Muscle layer of duodenum (tissue), 2 donors: ENCODE data around the gene CRYBG1.
A peak's percentile ranks its signal among the peaks of the same experiment; 100 is the strongest.

Experiments used
- H3K27ac ChIP-seq: one replicate; pipeline ENCODE4 v1.7.0; 2013; ENCODE audit warnings: mild to moderate bottlenecking, low read length
- H3K27me3 ChIP-seq: one replicate; pipeline ENCODE4 v1.7.0; 2013; ENCODE audit warnings: low read depth, mild to moderate bottlenecking, control low read depth, low read length
- H3K36me3 ChIP-seq, 2 donors: one replicate each; pipeline ENCODE4 v1.7.0; 2013; ENCODE audit warnings: low read length in 2 of 2, control low read depth in 1 of 2, mild to moderate bottlenecking in 1 of 2; ENCODE audit not compliant: insufficient read depth in 2 of 2, control insufficient read depth in 1 of 2
- H3K4me1 ChIP-seq, 2 donors: one replicate each; pipeline ENCODE4 v1.7.0; 2013; ENCODE audit warnings: low read length in 2 of 2, mild to moderate bottlenecking in 2 of 2, control low read depth in 1 of 2, moderate library complexity in 1 of 2; ENCODE audit not compliant: insufficient read depth in 2 of 2, control insufficient read depth in 1 of 2
- H3K4me3 ChIP-seq, 2 donors: one replicate each; pipeline ENCODE4 v1.7.0; 2013; ENCODE audit warnings: low read length in 2 of 2, low read depth in 1 of 2, mild to moderate bottlenecking in 1 of 2
- H3K9me3 ChIP-seq, 2 donors: one replicate each; pipeline ENCODE4 v1.7.0; 2013; ENCODE audit warnings: low read length in 2 of 2, control low read depth in 1 of 2, mild to moderate bottlenecking in 1 of 2; ENCODE audit not compliant: control insufficient read depth in 1 of 2
- donor health status: healthy.

The CRYBG1 gene

GRCh38 chr6:106360410-106360988 lies at the start of gene CRYBG1:
TSS of gene CRYBG1 (plus strand) at chr6:106360717. CDS start at chr6:106360909, 192 bp downstream.
- no peaks in the 10 kb centered on the region for H3K36me3 ChIP-seq
- H3K9me3 ChIP-seq: no peaks in the 10 kb centered on the region
- no peak within 1 kb of the TSS for H3K27ac ChIP-seq
- peaks cover 0 to 14% of the 10 kb centered on the region in 2 donors for H3K4me1 ChIP-seq
- H3K27me3 ChIP-seq: peaks cover 13% of the 10 kb centered on the region
- peak within 1 kb of the TSS; percentile 48 to 68 for H3K4me3 ChIP-seq

GRCh38 chr6:106315765-106316374 lies 44.6 kb upstream of the CRYBG1 start:
- H3K27ac ChIP-seq: no peak overlapping the region
- H3K4me1 ChIP-seq: no peaks in the 10 kb centered on the region
- H3K27me3 ChIP-seq: no peaks in the 10 kb centered on the region
- H3K36me3 ChIP-seq: peaks cover 6 to 13% of the 10 kb centered on the region in 2 donors
- no peak overlapping the region for H3K4me3 ChIP-seq
- no peaks in the 10 kb centered on the region for H3K9me3 ChIP-seq

- H3K9me3 ChIP-seq: no peaks in the 10 kb centered on the region
- H3K4me1 ChIP-seq: no peaks in the 10 kb centered on the region
- peaks cover 6 to 13% of the 10 kb centered on the region in 2 donors for H3K36me3 ChIP-seq
- no peak overlapping the region for H3K27ac ChIP-seq
- no peak overlapping the region for H3K4me3 ChIP-seq
- H3K27me3 ChIP-seq: no peaks in the 10 kb centered on the region
Measured at GRCh38 chr6:106316375-106316766, 44.1 kb upstream of the CRYBG1 start.

GRCh38 chr6:106318061-106318460 lies 42.5 kb upstream of the CRYBG1 start:
- H3K27me3 ChIP-seq: no peaks in the 10 kb centered on the region

GRCh38 chr6:106318851-106319250 lies 41.7 kb upstream of the CRYBG1 start:
- Histone ChIP-seq H3K4me3 (no peak overlapping the region), H3K9me3 (no peaks in the 10 kb centered on the region), H3K27me3 (no peaks in the 10 kb centered on the region), H3K36me3 (peaks cover 5 to 6% of the 10 kb centered on the region in 2 donors), H3K4me1 (peaks cover 0 to 5% of the 10 kb centered on the region in 2 donors), H3K27ac (no peak overlapping the region)

More at GRCh38 chr6:106318061-106318460, 42.5 kb upstream of the CRYBG1 start:
- H3K9me3 ChIP-seq: no peaks in the 10 kb centered on the region
- peaks cover 6 to 8% of the 10 kb centered on the region in 2 donors for H3K36me3 ChIP-seq
- no peak overlapping the region for H3K27ac ChIP-seq
- H3K4me3 ChIP-seq: no peak overlapping the region
- no peaks in the 10 kb centered on the region for H3K4me1 ChIP-seq

- Histone ChIP-seq H3K36me3 (no peaks in the 10 kb centered on the region), H3K27me3 (no peaks in the 10 kb centered on the region), H3K9me3 (no peaks in the 10 kb centered on the region), H3K27ac (no peak overlapping the region), H3K4me3 (no peak overlapping the region), H3K4me1 (peaks cover 6 to 16% of the 10 kb centered on the region in 2 donors)
Measured at GRCh38 chr6:106321940-106322339, 38.6 kb upstream of the CRYBG1 start.

GRCh38 chr6:106324726-106325335 lies 35.7 kb upstream of the CRYBG1 start:
- Histone ChIP-seq H3K36me3 (no peaks in the 10 kb centered on the region), H3K4me1 (peaks cover 6 to 16% of the 10 kb centered on the region in 2 donors), H3K27me3 (no peaks in the 10 kb centered on the region), H3K27ac (peak overlapping the region; percentile 85), H3K9me3 (no peaks in the 10 kb centered on the region), H3K4me3 (peak overlapping the region; percentile 86 to 92)

GRCh38 chr6:106325336-106326178 lies 35.0 kb upstream of the CRYBG1 start, which contains the start of gene ATG5:
TSS of gene ATG5 (minus strand) at chr6:106325760. CDS start at chr6:106316208, 9,552 bp downstream.
- Histone ChIP-seq H3K27me3 (no peaks in the 10 kb centered on the region), H3K4me3 (peak within 1 kb of the TSS; percentile 86 to 92), H3K36me3 (no peaks in the 10 kb centered on the region), H3K4me1 (peaks cover 6 to 16% of the 10 kb centered on the region in 2 donors), H3K27ac (peak within 1 kb of the TSS; percentile 85), H3K9me3 (no peaks in the 10 kb centered on the region)

- Histone ChIP-seq H3K4me3 (no peak overlapping the region), H3K27me3 (no peaks in the 10 kb centered on the region), H3K4me1 (no peaks in the 10 kb centered on the region), H3K27ac (no peak overlapping the region), H3K9me3 (no peaks in the 10 kb centered on the region), H3K36me3 (no peaks in the 10 kb centered on the region)
Measured at GRCh38 chr6:106334646-106335448, 25.7 kb upstream of the CRYBG1 start.

GRCh38 chr6:106339334-106340029 lies 21.0 kb upstream of the CRYBG1 start:
- no peaks in the 10 kb centered on the region for H3K27me3 ChIP-seq
- no peak overlapping the region for H3K27ac ChIP-seq
- H3K9me3 ChIP-seq: no peaks in the 10 kb centered on the region
- H3K4me1 ChIP-seq: no peaks in the 10 kb centered on the region
- peak overlapping the region in 1 of 2 donors; percentile 14 for H3K4me3 ChIP-seq
- H3K36me3 ChIP-seq: no peaks in the 10 kb centered on the region
